CD4-positive, alpha-beta memory T cell (primary cell): Measurements from ENCODE around the gene AIG1. TPM values are rescaled to one million over a fixed set of nuclear protein-coding genes. Genes with fewer than 3 reads are reported as not detected.

Source experiments
- CTCF ChIA-PET: fragments of 350-600 bp; sonication (Branson Sonifier 250); formaldehyde crosslinking; loops from one replicate; lab custom pipeline; 2021; ENCODE audit warnings: inconsistent platforms; ENCODE audit not compliant: partially characterized antibody; lab: Charles Lee
- POLR2A ChIA-PET: fragments of 350-600 bp; sonication (Branson Sonifier 250); formaldehyde crosslinking; loops from one replicate; lab custom pipeline; 2021; ENCODE audit not compliant: partially characterized antibody; lab: Charles Lee
- DNase-seq, 5 donors: peaks; one replicate each; pipeline versions ENCODE4 v3.0.0 to v3.0.0-alpha.2; 2020 to 2022; ENCODE audit warnings: mixed read lengths in 1 of 5
- H3K27ac ChIP-seq: one replicate; pipeline ENCODE4 v1.7.0; 2013; ENCODE audit warnings: low read depth, low read length
- H3K27me3 ChIP-seq: 2 replicates; pipeline ENCODE4 v1.7.0; 2013; ENCODE audit warnings: mild to moderate bottlenecking, low read length, moderate library complexity; ENCODE audit not compliant: insufficient read depth
- H3K36me3 ChIP-seq: 2 replicates; pipeline ENCODE4 v1.7.0; 2013; ENCODE audit warnings: mild to moderate bottlenecking, low read length, moderate library complexity; ENCODE audit not compliant: insufficient read depth
- H3K4me1 ChIP-seq: 2 replicates; pipeline ENCODE4 v1.7.0; 2013; ENCODE audit warnings: mild to moderate bottlenecking, low read length, moderate library complexity; ENCODE audit not compliant: insufficient read depth
- H3K4me3 ChIP-seq, 2 donors: one replicate each; pipeline ENCODE4 v1.7.0; 2013; ENCODE audit warnings: low read length in 2 of 2, mild to moderate bottlenecking in 1 of 2
- H3K9me3 ChIP-seq, 2 donors: one replicate each; pipeline ENCODE4 v1.7.0; 2013; ENCODE audit warnings: low read length in 2 of 2, control low read depth in 1 of 2; ENCODE audit not compliant: control insufficient read depth in 1 of 2
- H3K27ac Mint-ChIP-seq, 7 donors: one replicate each; pipeline ENCODE4 v1.8.0; 2020 to 2021; ENCODE audit warnings: mixed read lengths in 7 of 7, mild to moderate bottlenecking in 6 of 7, inconsistent platforms in 3 of 7, moderate library complexity in 3 of 7
- H3K27me3 Mint-ChIP-seq, 2 donors: one replicate each; pipeline ENCODE4 v1.8.0; 2020 to 2021; ENCODE audit warnings: mixed read lengths in 2 of 2
- H3K36me3 Mint-ChIP-seq, 2 donors: one replicate each; pipeline ENCODE4 v1.8.0; 2020 to 2021; ENCODE audit warnings: mixed read lengths in 2 of 2, inconsistent platforms in 1 of 2, mild to moderate bottlenecking in 1 of 2
- H3K4me1 Mint-ChIP-seq, 4 donors: one replicate each; pipeline ENCODE4 v1.8.0; 2020 to 2021; ENCODE audit warnings: mixed read lengths in 4 of 4, mild to moderate bottlenecking in 1 of 4
- H3K4me3 Mint-ChIP-seq, 8 donors: one replicate each; pipeline ENCODE4 v1.8.0; 2020 to 2021; ENCODE audit warnings: mixed read lengths in 8 of 8, mild to moderate bottlenecking in 7 of 8, moderate library complexity in 6 of 8, inconsistent platforms in 3 of 8
- H3K9me3 Mint-ChIP-seq, 8 donors: one replicate each; pipeline ENCODE4 v1.8.0; 2020 to 2021; ENCODE audit warnings: mixed read lengths in 8 of 8, mild to moderate bottlenecking in 5 of 8, inconsistent platforms in 3 of 8, moderate library complexity in 1 of 8
- intact Hi-C: fragments of 100-400 bp; cut with micrococcal nuclease; formaldehyde crosslinking; loops from one replicate; pipeline ENCODE4 v1.15.1; 2023
- polyA plus RNA-seq, 2 donors: library from polyadenylated mRNA; unstranded; fragments of 300-500 nt; fragmentation: Illumina TruSeq; gene quantifications; one replicate each; pipeline ENCODE4 v1.2.3, GENCODE V29; 2021
- total RNA-seq, 2 experiments: library from RNA; stranded (reverse); gene quantifications; one replicate each; pipeline ENCODE4 v1.2.3, GENCODE V29; 2021

The AIG1 gene
- total and polyA plus RNA-seq, 4 experiments from 2014 or later = 9.6 to 21.5 (median 15.3) TPM

GRCh38 chr6:143267760-143268159, 207.1 kb downstream of the AIG1 start:
- no peaks in the 10 kb centered on the region for H3K4me1 Mint-ChIP-seq
- Histone ChIP-seq H3K36me3 (no peaks in the 10 kb centered on the region), H3K9me3 (no peaks in the 10 kb centered on the region), H3K4me1 (no peaks in the 10 kb centered on the region), H3K4me3 (no peak overlapping the region), H3K27me3 (no peaks in the 10 kb centered on the region), H3K27ac (no peak overlapping the region)
- CTCF ChIA-PET = no interaction called here
- H3K4me3 Mint-ChIP-seq = no peak overlapping the region
- H3K27me3 Mint-ChIP-seq = peaks cover 0 to 2% of the 10 kb centered on the region in 2 donors
- peaks cover 0 to 5% (median 1%) of the 10 kb centered on the region in 8 donors for H3K9me3 Mint-ChIP-seq
- intact Hi-C loops = no loop called here
- H3K27ac Mint-ChIP-seq = no peak overlapping the region
- DNase-seq = no peak
- POLR2A ChIA-PET = no interaction called here
- peaks cover 0 to 7% of the 10 kb centered on the region in 2 donors for H3K36me3 Mint-ChIP-seq

GRCh38 chr6:143268439-143268838, 207.8 kb downstream of the AIG1 start:
- Mint-ChIP-seq H3K27me3 (peaks cover 0 to 2% of the 10 kb centered on the region in 2 donors), H3K9me3 (peaks cover 0 to 5% (median 1%) of the 10 kb centered on the region in 8 donors), H3K4me1 (no peaks in the 10 kb centered on the region), H3K27ac (no peak overlapping the region), H3K4me3 (no peak overlapping the region), H3K36me3 (peaks cover 0 to 11% of the 10 kb centered on the region in 2 donors)
- POLR2A ChIA-PET = no interaction called here
- CTCF ChIA-PET = no interaction called here
- no peak for DNase-seq
- Histone ChIP-seq H3K27ac (no peak overlapping the region), H3K9me3 (no peaks in the 10 kb centered on the region), H3K27me3 (no peaks in the 10 kb centered on the region), H3K4me3 (no peak overlapping the region), H3K36me3 (no peaks in the 10 kb centered on the region), H3K4me1 (no peaks in the 10 kb centered on the region)
- intact Hi-C loops = no loop called here

GRCh38 chr6:143270026-143270425, 209.3 kb downstream of the AIG1 start:
- Mint-ChIP-seq H3K9me3 (peaks cover 0 to 5% (median 1%) of the 10 kb centered on the region in 8 donors), H3K27me3 (peaks cover 0 to 2% of the 10 kb centered on the region in 2 donors), H3K4me1 (peaks cover 0 to 2% (median 0%) of the 10 kb centered on the region in 4 donors), H3K36me3 (peaks cover 0 to 11% of the 10 kb centered on the region in 2 donors), H3K4me3 (no peak overlapping the region), H3K27ac (no peak overlapping the region)
- Histone ChIP-seq H3K4me1 (no peaks in the 10 kb centered on the region), H3K27ac (no peak overlapping the region), H3K36me3 (no peaks in the 10 kb centered on the region), H3K9me3 (no peaks in the 10 kb centered on the region), H3K4me3 (no peak overlapping the region), H3K27me3 (no peaks in the 10 kb centered on the region)
- ChIA-PET POLR2A (no interaction called here), CTCF (interaction anchor here (1.1 kb wide), 1 partner anchor 10 kb away, joined by 3 read pairs; no protein-coding TSS in a partner anchor)
- no peak for DNase-seq
- intact Hi-C loops = no loop called here

GRCh38 chr6:143271024-143271423, 210.3 kb downstream of the AIG1 start:
- intact Hi-C loops = no loop called here
- ChIA-PET CTCF (interaction anchor here (1.1 kb wide), 1 partner anchor 9 kb away, joined by 3 read pairs; no protein-coding TSS in a partner anchor), POLR2A (no interaction called here)
- no peak for DNase-seq
- Mint-ChIP-seq H3K9me3 (peaks cover 0 to 5% (median 1%) of the 10 kb centered on the region in 8 donors), H3K27ac (no peak overlapping the region), H3K4me3 (no peak overlapping the region), H3K4me1 (peaks cover 0 to 2% (median 0%) of the 10 kb centered on the region in 4 donors), H3K27me3 (no peaks in the 10 kb centered on the region), H3K36me3 (peaks cover 0 to 8% of the 10 kb centered on the region in 2 donors)
- Histone ChIP-seq H3K4me1 (no peaks in the 10 kb centered on the region), H3K27me3 (no peaks in the 10 kb centered on the region), H3K27ac (no peak overlapping the region), H3K4me3 (no peak overlapping the region), H3K9me3 (no peaks in the 10 kb centered on the region), H3K36me3 (no peaks in the 10 kb centered on the region)

- Mint-ChIP-seq H3K9me3 (peaks cover 0 to 5% (median 1%) of the 10 kb centered on the region in 8 donors), H3K36me3 (peaks cover 0 to 8% of the 10 kb centered on the region in 2 donors), H3K27me3 (no peaks in the 10 kb centered on the region), H3K4me1 (peaks cover 0 to 3% (median 0%) of the 10 kb centered on the region in 4 donors), H3K4me3 (no peak overlapping the region), H3K27ac (no peak overlapping the region)
- H3K4me1 ChIP-seq = no peaks in the 10 kb centered on the region
- DNase-seq = no peak
- CTCF ChIA-PET = interaction anchor here (1.4 kb wide), 1 partner anchor 12 kb away, joined by 3 read pairs; no protein-coding TSS in a partner anchor
- POLR2A ChIA-PET = no interaction called here
- intact Hi-C loops = no loop called here
- no peaks in the 10 kb centered on the region for H3K36me3 ChIP-seq
- H3K9me3 ChIP-seq = no peaks in the 10 kb centered on the region
- H3K27ac ChIP-seq = no peak overlapping the region
- H3K4me3 ChIP-seq = no peak overlapping the region
- no peaks in the 10 kb centered on the region for H3K27me3 ChIP-seq
Observed at GRCh38 chr6:143276436-143276835, 215.7 kb downstream of the AIG1 start.

DNA sequence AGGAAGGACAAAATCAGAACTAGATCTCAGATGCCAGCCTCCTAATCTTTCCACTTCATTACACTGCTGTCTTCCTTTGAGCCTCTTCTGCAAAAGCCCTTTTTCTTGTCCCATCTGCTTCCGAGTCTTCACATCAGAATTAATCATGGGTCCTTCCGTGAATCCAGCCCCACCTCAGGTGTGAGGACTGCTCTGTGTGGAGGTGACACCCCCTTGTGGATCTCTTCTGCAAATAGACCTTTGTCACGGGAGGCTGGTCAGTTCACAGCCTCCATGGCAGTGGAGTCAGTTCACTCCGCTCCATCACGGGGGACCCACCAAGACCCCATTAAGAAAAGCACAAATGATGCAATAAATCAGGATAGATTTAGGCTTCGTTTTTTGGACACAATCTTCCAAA, 218.7 kb downstream of the AIG1 start:
- Mint-ChIP-seq H3K36me3 (peaks cover 0 to 2% of the 10 kb centered on the region in 2 donors), H3K4me3 (no peak overlapping the region), H3K4me1 (peaks cover 0 to 3% (median 0%) of the 10 kb centered on the region in 4 donors), H3K27me3 (no peaks in the 10 kb centered on the region), H3K9me3 (no peaks in the 10 kb centered on the region), H3K27ac (no peak overlapping the region)
- intact Hi-C loops = no loop called here
- no peaks in the 10 kb centered on the region for H3K9me3 ChIP-seq
- H3K27ac ChIP-seq = no peak overlapping the region
- CTCF ChIA-PET = interaction anchor here (0.8 to 2.1 kb wide), 8 partner anchors 9 to 804 kb away, joined by 3 to 13 read pairs (median 3); no protein-coding TSS in a partner anchor
- DNase-seq = peak in 1 of 5 donors; percentile 1
- no peaks in the 10 kb centered on the region for H3K27me3 ChIP-seq
- POLR2A ChIA-PET = no interaction called here
- no peaks in the 10 kb centered on the region for H3K4me1 ChIP-seq
- H3K36me3 ChIP-seq = no peaks in the 10 kb centered on the region
- H3K4me3 ChIP-seq = no peak overlapping the region

DNA sequence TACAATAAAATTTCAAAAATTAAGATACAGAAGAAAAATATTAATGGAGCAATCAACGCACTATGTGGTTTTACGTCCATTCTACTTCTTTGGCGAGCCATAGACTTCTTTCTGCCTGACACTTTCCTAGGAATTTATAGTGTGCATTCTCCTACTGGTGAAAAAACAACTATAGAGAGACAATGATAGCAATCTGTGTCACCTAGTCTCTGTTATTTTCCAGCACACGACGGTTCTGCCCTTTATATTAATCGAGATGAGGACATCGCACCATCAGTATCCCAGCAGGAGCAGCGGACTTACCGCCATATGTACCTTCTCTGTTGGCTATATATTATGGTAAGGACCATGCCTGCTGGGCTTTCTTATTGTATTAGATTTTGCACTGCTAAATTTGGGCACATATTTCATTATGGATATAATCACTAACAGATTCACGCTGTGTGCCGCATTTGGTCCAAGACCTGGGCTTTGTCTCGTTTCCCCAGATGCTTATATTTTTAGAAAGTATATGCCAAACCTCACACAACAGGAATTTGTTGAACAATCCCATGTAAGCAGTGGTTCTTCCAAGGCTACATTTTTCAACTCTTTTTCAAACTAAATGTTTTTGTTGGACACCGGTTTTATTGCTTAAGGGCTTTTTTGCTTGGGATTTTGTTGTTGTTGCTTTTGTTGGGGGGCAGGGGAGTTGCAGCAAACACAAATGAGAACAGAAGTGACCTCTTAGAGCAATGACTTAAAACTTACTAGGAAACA, 223.4 kb downstream of the AIG1 start:
- Mint-ChIP-seq H3K27ac (no peak overlapping the region), H3K4me3 (no peak overlapping the region), H3K4me1 (no peaks in the 10 kb centered on the region), H3K9me3 (no peaks in the 10 kb centered on the region), H3K27me3 (no peaks in the 10 kb centered on the region), H3K36me3 (peaks cover 0 to 20% of the 10 kb centered on the region in 2 donors)
- Histone ChIP-seq H3K27ac (no peak overlapping the region), H3K4me3 (no peak overlapping the region), H3K4me1 (no peaks in the 10 kb centered on the region), H3K36me3 (no peaks in the 10 kb centered on the region), H3K27me3 (no peaks in the 10 kb centered on the region), H3K9me3 (no peaks in the 10 kb centered on the region)
- ChIA-PET POLR2A (no interaction called here), CTCF (no interaction called here)
- intact Hi-C loops = no loop called here
- DNase-seq = no peak
